ENCODE measurements around the gene TCHHL1.

The TCHHL1 gene

GRCh38 chr1:152089014-152089674 is at the start of gene TCHHL1:
TSS of gene TCHHL1 (minus strand) at chr1:152089064. CDS start at chr1:152088143, 921 bp downstream.
- H3K36me3 Mint-ChIP-seq (ENCODE audit: low read depth) = no peaks in the 10 kb centered on the region
- no peak within 1 kb of the TSS for H3K4me3 Mint-ChIP-seq
- peaks cover 19% of the 10 kb centered on the region for H3K9me3 Mint-ChIP-seq
- no peaks in the 10 kb centered on the region for H3K4me1 Mint-ChIP-seq (ENCODE audit: low read depth)
- H3K27me3 Mint-ChIP-seq = peaks cover 37% of the 10 kb centered on the region
- H3K27ac Mint-ChIP-seq = no peak within 1 kb of the TSS

DNA sequence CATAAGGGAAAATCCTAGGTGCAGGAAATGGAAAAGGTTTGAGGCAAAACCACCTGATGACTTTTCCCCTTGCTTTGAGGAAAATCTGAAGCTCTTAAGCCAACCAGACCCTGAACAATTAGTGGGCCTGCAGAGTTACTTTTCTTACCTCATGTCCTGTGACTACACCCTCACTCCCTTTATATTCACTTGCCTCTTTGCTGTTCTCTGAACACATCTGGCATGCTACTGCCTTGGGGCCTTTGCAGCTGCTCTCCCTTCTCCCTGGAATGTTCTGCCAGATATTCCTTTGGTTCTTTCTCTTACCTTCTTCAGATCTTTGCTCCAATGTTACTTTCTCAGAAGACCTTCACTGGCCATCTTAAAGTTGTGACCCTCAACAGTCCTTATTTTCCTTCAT is 48.4 kb upstream of the TCHHL1 start:
- peaks cover 77% of the 10 kb centered on the region for H3K27me3 Mint-ChIP-seq
- H3K4me3 Mint-ChIP-seq = no peak overlapping the region
- H3K36me3 Mint-ChIP-seq (ENCODE audit: low read depth) = no peaks in the 10 kb centered on the region
- H3K4me1 Mint-ChIP-seq (ENCODE audit: low read depth) = no peaks in the 10 kb centered on the region
- H3K9me3 Mint-ChIP-seq = peaks cover 11% of the 10 kb centered on the region
- H3K27ac Mint-ChIP-seq = no peak overlapping the region

GRCh38 chr1:152130186-152130585 is 41.3 kb upstream of the TCHHL1 start:
- no peaks in the 10 kb centered on the region for H3K36me3 Mint-ChIP-seq (ENCODE audit: low read depth)
- peaks cover 72% of the 10 kb centered on the region for H3K27me3 Mint-ChIP-seq
- H3K27ac Mint-ChIP-seq = no peak overlapping the region
- peaks cover 11% of the 10 kb centered on the region for H3K9me3 Mint-ChIP-seq
- no peak overlapping the region for H3K4me3 Mint-ChIP-seq
- H3K4me1 Mint-ChIP-seq (ENCODE audit: low read depth) = no peaks in the 10 kb centered on the region

DNA sequence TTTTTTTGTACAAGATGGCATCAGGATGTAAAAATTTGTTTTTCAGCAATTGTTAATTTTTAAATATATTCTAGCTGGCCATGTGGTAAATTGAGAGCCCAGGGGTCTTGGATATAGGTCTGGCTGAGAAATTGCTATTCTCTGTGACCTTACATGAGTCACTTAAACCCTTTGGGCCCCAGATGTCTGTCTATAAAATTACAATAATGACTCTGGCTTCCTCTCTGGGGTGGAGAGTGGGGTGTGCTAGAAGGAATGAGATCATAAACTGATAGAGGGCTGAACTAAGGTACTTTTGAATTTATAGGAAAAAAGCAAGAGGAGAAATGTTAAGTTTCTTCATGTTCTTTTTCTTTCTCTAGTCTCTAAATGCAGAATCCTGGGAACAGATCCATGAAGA is 38.8 kb upstream of the TCHHL1 start:
- Mint-ChIP-seq H3K4me3 (no peak overlapping the region), H3K9me3 (peaks cover 2% of the 10 kb centered on the region), H3K36me3 (ENCODE audit: low read depth) (no peaks in the 10 kb centered on the region), H3K27me3 (peaks cover 60% of the 10 kb centered on the region), H3K4me1 (ENCODE audit: low read depth) (no peaks in the 10 kb centered on the region), H3K27ac (no peak overlapping the region)

GRCh38 chr1:152125834-152126443 is 37.1 kb upstream of the TCHHL1 start:
- H3K36me3 Mint-ChIP-seq (ENCODE audit: low read depth) = no peaks in the 10 kb centered on the region
- no peak overlapping the region for H3K27ac Mint-ChIP-seq
- no peak overlapping the region for H3K4me3 Mint-ChIP-seq
- H3K9me3 Mint-ChIP-seq = no peaks in the 10 kb centered on the region
- peaks cover 62% of the 10 kb centered on the region for H3K27me3 Mint-ChIP-seq
- no peaks in the 10 kb centered on the region for H3K4me1 Mint-ChIP-seq (ENCODE audit: low read depth)

DNA sequence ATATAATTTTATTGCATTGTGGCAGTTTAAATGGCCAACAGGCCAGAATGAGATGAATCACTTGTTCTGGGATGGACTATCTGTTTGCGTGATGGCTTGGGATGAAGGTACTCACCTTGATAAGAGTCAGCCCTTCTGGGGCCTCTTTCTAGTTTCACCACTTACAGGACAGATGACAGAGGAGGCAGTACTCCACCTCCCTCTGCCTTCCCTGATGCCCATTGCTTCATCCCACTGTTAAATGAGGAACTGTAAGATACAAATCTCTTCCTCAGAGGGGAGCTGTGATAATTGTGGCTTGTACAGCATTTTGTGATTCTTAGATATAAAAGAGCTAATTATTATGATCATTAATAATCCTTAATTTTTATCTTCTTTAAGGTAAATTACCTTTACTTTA is 30.1 kb upstream of the TCHHL1 start:
- Mint-ChIP-seq H3K36me3 (ENCODE audit: low read depth) (no peaks in the 10 kb centered on the region), H3K9me3 (no peaks in the 10 kb centered on the region), H3K27ac (no peak overlapping the region), H3K4me1 (ENCODE audit: low read depth) (no peaks in the 10 kb centered on the region), H3K27me3 (peaks cover 56% of the 10 kb centered on the region), H3K4me3 (no peak overlapping the region)

DNA sequence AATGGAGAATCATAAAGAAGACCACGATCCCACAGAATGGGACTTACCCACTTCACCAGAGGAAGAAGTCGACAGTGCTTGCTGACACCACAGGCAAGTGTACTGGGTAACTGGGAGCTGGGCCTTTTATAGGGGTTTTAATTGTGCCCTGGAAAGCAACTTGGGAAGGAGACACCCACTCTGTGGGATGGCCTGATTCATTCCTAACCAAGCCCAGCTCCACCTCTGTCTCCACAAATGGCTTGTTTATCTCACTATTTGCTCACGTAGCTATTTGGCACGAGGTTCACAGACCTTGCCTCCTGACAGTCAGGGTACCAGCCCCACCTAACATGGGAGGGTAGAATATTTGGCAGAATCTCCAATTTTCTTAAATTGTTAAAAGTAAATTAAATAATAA is 26.5 kb upstream of the TCHHL1 start, which contains the start of gene TCHH:
Gene TCHH (minus strand): TSS at position 101 of the 400 bp plus-strand sequence. CDS start 1,364 bp downstream, outside the sequence.
- Mint-ChIP-seq H3K4me1 (ENCODE audit: low read depth) (no peaks in the 10 kb centered on the region), H3K27ac (no peak within 1 kb of the TSS), H3K4me3 (no peak within 1 kb of the TSS), H3K9me3 (no peaks in the 10 kb centered on the region), H3K36me3 (ENCODE audit: low read depth) (no peaks in the 10 kb centered on the region), H3K27me3 (peaks cover 39% of the 10 kb centered on the region)

- H3K4me1 Mint-ChIP-seq (ENCODE audit: low read depth) = no peaks in the 10 kb centered on the region
- H3K27me3 Mint-ChIP-seq = peaks cover 20% of the 10 kb centered on the region
- H3K27ac Mint-ChIP-seq = no peak overlapping the region
- H3K4me3 Mint-ChIP-seq = no peak overlapping the region
- no peaks in the 10 kb centered on the region for H3K36me3 Mint-ChIP-seq (ENCODE audit: low read depth)
- no peaks in the 10 kb centered on the region for H3K9me3 Mint-ChIP-seq
Measured at GRCh38 chr1:152112885-152113432, 24.1 kb upstream of the TCHHL1 start.

- Mint-ChIP-seq H3K9me3 (no peaks in the 10 kb centered on the region), H3K27ac (no peak overlapping the region), H3K4me1 (ENCODE audit: low read depth) (no peaks in the 10 kb centered on the region), H3K27me3 (peaks cover 17% of the 10 kb centered on the region), H3K4me3 (no peak overlapping the region), H3K36me3 (ENCODE audit: low read depth) (no peaks in the 10 kb centered on the region)
Measured at GRCh38 chr1:152112101-152112884, 23.4 kb upstream of the TCHHL1 start.

- Mint-ChIP-seq H3K4me3 (no peak overlapping the region), H3K27ac (no peak overlapping the region), H3K9me3 (no peaks in the 10 kb centered on the region), H3K27me3 (peaks cover 10% of the 10 kb centered on the region), H3K4me1 (ENCODE audit: low read depth) (no peaks in the 10 kb centered on the region), H3K36me3 (ENCODE audit: low read depth) (no peaks in the 10 kb centered on the region)
Measured at GRCh38 chr1:152111515-152111968, 22.7 kb upstream of the TCHHL1 start.

- Mint-ChIP-seq H3K36me3 (ENCODE audit: low read depth) (no peaks in the 10 kb centered on the region), H3K27me3 (peaks cover 4% of the 10 kb centered on the region), H3K4me3 (no peak overlapping the region)
Measured at GRCh38 chr1:152110860-152111514, 22.1 kb upstream of the TCHHL1 start.

DNA sequence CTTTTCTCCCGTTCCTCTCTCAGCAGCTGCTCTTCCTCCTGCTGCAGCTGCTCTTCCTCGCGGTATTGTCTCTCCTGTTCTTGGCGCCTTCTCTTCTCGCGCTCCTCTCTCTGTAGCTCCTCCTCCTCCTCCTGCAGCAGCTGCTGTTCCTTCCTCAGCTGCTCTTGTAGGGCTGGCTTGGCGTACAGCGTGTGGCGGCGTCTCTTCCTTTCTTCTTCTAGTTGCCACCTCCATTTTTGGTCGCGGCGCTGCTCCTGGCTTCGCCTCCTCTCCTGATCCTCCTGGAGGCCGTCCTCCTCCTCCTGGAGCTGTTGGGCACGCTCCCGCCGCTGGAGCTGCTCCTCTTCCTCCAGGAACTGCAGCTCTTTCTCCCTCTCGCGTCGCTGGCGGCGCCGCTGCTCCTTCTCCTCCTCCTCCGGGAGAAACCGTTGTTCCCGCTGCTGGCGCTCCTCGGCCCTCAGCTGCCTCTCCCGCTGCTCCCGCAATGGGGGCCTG is 21.5 kb upstream of the TCHHL1 start:
- H3K4me3 Mint-ChIP-seq = no peak overlapping the region
- H3K4me1 Mint-ChIP-seq (ENCODE audit: low read depth) = no peaks in the 10 kb centered on the region
- no peak overlapping the region for H3K27ac Mint-ChIP-seq
- no peaks in the 10 kb centered on the region for H3K36me3 Mint-ChIP-seq (ENCODE audit: low read depth)
- H3K9me3 Mint-ChIP-seq = no peaks in the 10 kb centered on the region
- peaks cover under 1% of the 10 kb centered on the region for H3K27me3 Mint-ChIP-seq

More at GRCh38 chr1:152110860-152111514, 22.1 kb upstream of the TCHHL1 start:
- H3K27ac Mint-ChIP-seq = no peak overlapping the region
- H3K9me3 Mint-ChIP-seq = no peaks in the 10 kb centered on the region
- H3K4me1 Mint-ChIP-seq (ENCODE audit: low read depth) = no peaks in the 10 kb centered on the region

GRCh38 chr1:152109998-152110294 is 21.1 kb upstream of the TCHHL1 start:
- H3K36me3 Mint-ChIP-seq (ENCODE audit: low read depth) = no peaks in the 10 kb centered on the region
- no peaks in the 10 kb centered on the region for H3K4me1 Mint-ChIP-seq (ENCODE audit: low read depth)
- peaks cover 5% of the 10 kb centered on the region for H3K27me3 Mint-ChIP-seq
- no peaks in the 10 kb centered on the region for H3K9me3 Mint-ChIP-seq
- H3K4me3 Mint-ChIP-seq = no peak overlapping the region
- H3K27ac Mint-ChIP-seq = no peak overlapping the region

GRCh38 chr1:152109231-152109997 is 20.6 kb upstream of the TCHHL1 start:
- H3K36me3 Mint-ChIP-seq (ENCODE audit: low read depth) = no peaks in the 10 kb centered on the region
- H3K27me3 Mint-ChIP-seq = peaks cover 7% of the 10 kb centered on the region
- H3K4me3 Mint-ChIP-seq = no peak overlapping the region
- H3K4me1 Mint-ChIP-seq (ENCODE audit: low read depth) = no peaks in the 10 kb centered on the region
- no peaks in the 10 kb centered on the region for H3K9me3 Mint-ChIP-seq
- no peak overlapping the region for H3K27ac Mint-ChIP-seq
